Fibroblast of peridontal ligament (primary cell): ENCODE results near the gene PARP12.

ENCODE experiments used
- DNase-seq: peaks from one replicate; pipeline ENCODE4 v3.0.0-alpha.2; 2010; ENCODE audit errors: extremely low read depth

Gene PARP12

GRCh38 chr7:140059273-140060242, 3.2 kb downstream of the PARP12 start:
- DNase-seq, result peak; percentile 84

- no peak for DNase-seq
Measured at GRCh38 chr7:140058517-140058916, 4.2 kb downstream of the PARP12 start.

GRCh38 chr7:140057143-140057535, 5.6 kb downstream of the PARP12 start:
- DNase-seq, result no peak

- no peak for DNase-seq
Measured at GRCh38 chr7:140056431-140057142, 6.2 kb downstream of the PARP12 start.

- DNase-seq, result no peak
Measured at GRCh38 chr7:140055833-140056232, 6.9 kb downstream of the PARP12 start.

GRCh38 chr7:140054751-140055150, 8.0 kb downstream of the PARP12 start:
- DNase-seq, result no peak

- DNase-seq, result no peak
Measured at GRCh38 chr7:140053812-140054539, 8.8 kb downstream of the PARP12 start.

GRCh38 chr7:140051820-140052219, 10.9 kb downstream of the PARP12 start:
- no peak for DNase-seq

- DNase-seq, result no peak
Measured at GRCh38 chr7:140050100-140050499, 12.7 kb downstream of the PARP12 start.

- DNase-seq, result no peak
Measured at GRCh38 chr7:140049339-140050024, 13.3 kb downstream of the PARP12 start.

GRCh38 chr7:140048989-140049338, 13.8 kb downstream of the PARP12 start:
- DNase-seq, result no peak

- no peak for DNase-seq
Measured at GRCh38 chr7:140048138-140048537, 14.6 kb downstream of the PARP12 start.

GRCh38 chr7:140047197-140047596, 15.6 kb downstream of the PARP12 start:
- no peak for DNase-seq

- DNase-seq, result no peak
Measured at GRCh38 chr7:140045697-140046096, 17.1 kb downstream of the PARP12 start.

- DNase-seq, result no peak
Measured at GRCh38 chr7:140044251-140044650, 18.5 kb downstream of the PARP12 start.

GRCh38 chr7:140042386-140042670, 20.4 kb downstream of the PARP12 start:
- DNase-seq, result no peak

- DNase-seq, result no peak
Measured at GRCh38 chr7:140041659-140042385, 20.9 kb downstream of the PARP12 start.

- DNase-seq, result no peak
Measured at GRCh38 chr7:140039896-140040295, 22.9 kb downstream of the PARP12 start.

GRCh38 chr7:140039066-140039465, 23.7 kb downstream of the PARP12 start:
- no peak for DNase-seq

GRCh38 chr7:140036224-140036962, 26.4 kb downstream of the PARP12 start:
- DNase-seq, result peak; percentile 33
